Suprapubic skin (tissue), 4 donors: Measurements from ENCODE around the gene MYO15B. TPM values are rescaled to one million over a fixed set of nuclear protein-coding genes. Genes with fewer than 3 reads are reported as not detected.

Experiments used
- DNase-seq, 2 donors: peaks; one replicate each; pipeline ENCODE4 v3.0.0-alpha.2; 2019; ENCODE audit warnings: low spot score in 2 of 2
- H3K27ac ChIP-seq: fragments of 200-600 bp; sonication (generic); one replicate; pipeline ENCODE4 v1.5.1; 2019
- H3K27me3 ChIP-seq: fragments of 200-600 bp; sonication (generic); one replicate; pipeline ENCODE4 v1.5.1; 2019
- H3K36me3 ChIP-seq: fragments of 200-600 bp; sonication (generic); one replicate; pipeline ENCODE4 v1.5.1; 2019
- H3K4me1 ChIP-seq: fragments of 200-600 bp; sonication (generic); one replicate; pipeline ENCODE4 v1.5.1; 2019
- H3K4me3 ChIP-seq: fragments of 200-600 bp; sonication (generic); one replicate; pipeline ENCODE4 v1.5.1; 2019; ENCODE audit warnings: mild to moderate bottlenecking
- H3K9me3 ChIP-seq: fragments of 200-600 bp; sonication (generic); one replicate; pipeline ENCODE4 v1.5.1; 2019
- EP300 ChIP-seq: sonication (generic); formaldehyde crosslinking; IDR thresholded peaks from one replicate; pipeline ENCODE4 v1.6.1; 2017; ENCODE audit warnings: antibody characterized with exemption
- POLR2A ChIP-seq, 2 donors: fragments of 450-650 bp; IDR thresholded peaks; one replicate each; pipeline ENCODE4 v1.6.1; 2017; ENCODE audit warnings: antibody characterized with exemption in 2 of 2, mild to moderate bottlenecking in 2 of 2, moderate library complexity in 2 of 2
- POLR2AphosphoS5 ChIP-seq, 3 donors: sonication (generic); formaldehyde crosslinking; IDR thresholded peaks; one replicate each; pipeline ENCODE4 v1.6.1; 2017; ENCODE audit warnings: antibody characterized with exemption in 3 of 3
- WGBS: methylation state at CpG from one replicate; pipeline ENCODE4 v1.1.5; 2018; 5-methylcytosine and 5-hydroxymethylcytosine counted together
- total RNA-seq, 4 donors: library from RNA; depleted of rRNA; stranded (reverse); fragments of >200 nt; gene quantifications; one replicate each; pipeline ENCODE4 v1.1.0, GENCODE V29; 2016
- TF ChIP-seq, protein P1 (sequence below), 2 donors: fragments of 200-600 bp in 1 of 2; fragments of 450-650 bp in 1 of 2; sonication (generic) in 1 of 2; IDR thresholded peaks; one replicate each; pipeline ENCODE4 v1.5.1; 2016 to 2019; ENCODE audit warnings: antibody characterized with exemption in 2 of 2, mild to moderate bottlenecking in 1 of 2, moderate library complexity in 1 of 2

MYO15B gene
- 100 to 1,000 TPM in 1 of 4 donors, 10 to 100 TPM in 3; 28.4 to 126 (median 76.1) TPM for total RNA-seq

DNA sequence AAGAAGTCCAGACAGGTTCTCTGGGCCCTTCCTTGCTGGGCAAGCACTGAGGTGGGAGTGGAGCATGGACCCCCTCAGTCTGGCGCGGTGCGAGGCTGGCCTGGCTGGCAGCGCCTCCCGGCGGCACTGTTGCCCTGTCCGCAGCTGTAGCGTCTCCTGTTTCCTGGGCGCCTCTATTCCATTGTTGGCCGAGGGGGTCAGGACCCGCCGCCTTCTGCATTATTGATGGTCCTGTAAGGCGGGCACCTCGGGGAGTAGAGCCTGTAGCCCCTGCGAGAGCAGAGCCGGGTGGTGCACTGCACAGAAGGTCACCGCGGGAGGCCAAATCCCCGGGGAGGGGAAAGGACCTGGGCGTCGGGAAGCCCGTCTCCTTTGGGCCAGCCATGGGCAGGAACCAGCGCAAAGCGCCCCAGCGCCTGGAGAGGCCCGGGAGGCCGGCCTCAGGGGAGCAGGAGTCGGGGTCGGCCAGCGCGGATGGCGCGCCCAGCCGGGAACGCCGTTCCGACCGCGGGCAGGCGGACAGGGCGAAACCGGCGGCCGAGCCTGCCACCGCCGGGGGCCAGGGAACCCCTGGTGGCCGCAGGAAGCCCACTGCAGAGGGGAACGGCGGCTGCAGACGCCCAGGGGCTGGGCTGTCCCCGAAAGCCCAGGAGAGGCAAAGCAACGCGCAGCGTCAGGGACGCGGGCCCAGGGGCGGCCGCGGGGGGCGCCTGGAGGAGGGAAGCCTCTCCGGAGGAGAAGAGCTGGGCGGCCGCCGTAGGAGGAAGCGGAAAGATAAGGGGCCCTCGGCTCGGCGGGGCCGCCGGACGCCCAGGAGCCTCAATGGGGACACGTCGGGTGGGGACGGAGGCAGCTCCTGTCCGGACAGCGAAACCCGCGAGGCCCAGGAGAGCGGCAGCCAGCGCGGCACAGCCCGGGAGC lies at the start of gene MYO15B:
TSS of gene MYO15B (plus strand) at position 126 of the 921 bp plus-strand sequence. CDS start at position 384, 258 bp downstream.
- no peaks in the 10 kb centered on the region for H3K36me3 ChIP-seq
- H3K27ac ChIP-seq: peak within 1 kb of the TSS; percentile 81
- peak in 1 of 2 donors; percentile 67 for DNase-seq
- no peaks in the 10 kb centered on the region for H3K27me3 ChIP-seq
- WGBS: 3% methylated on average over 22 of the region's 82 CpGs
- peak within 1 kb of the TSS; percentile 60 for H3K4me3 ChIP-seq
- TF ChIP-seq, protein P1, sequence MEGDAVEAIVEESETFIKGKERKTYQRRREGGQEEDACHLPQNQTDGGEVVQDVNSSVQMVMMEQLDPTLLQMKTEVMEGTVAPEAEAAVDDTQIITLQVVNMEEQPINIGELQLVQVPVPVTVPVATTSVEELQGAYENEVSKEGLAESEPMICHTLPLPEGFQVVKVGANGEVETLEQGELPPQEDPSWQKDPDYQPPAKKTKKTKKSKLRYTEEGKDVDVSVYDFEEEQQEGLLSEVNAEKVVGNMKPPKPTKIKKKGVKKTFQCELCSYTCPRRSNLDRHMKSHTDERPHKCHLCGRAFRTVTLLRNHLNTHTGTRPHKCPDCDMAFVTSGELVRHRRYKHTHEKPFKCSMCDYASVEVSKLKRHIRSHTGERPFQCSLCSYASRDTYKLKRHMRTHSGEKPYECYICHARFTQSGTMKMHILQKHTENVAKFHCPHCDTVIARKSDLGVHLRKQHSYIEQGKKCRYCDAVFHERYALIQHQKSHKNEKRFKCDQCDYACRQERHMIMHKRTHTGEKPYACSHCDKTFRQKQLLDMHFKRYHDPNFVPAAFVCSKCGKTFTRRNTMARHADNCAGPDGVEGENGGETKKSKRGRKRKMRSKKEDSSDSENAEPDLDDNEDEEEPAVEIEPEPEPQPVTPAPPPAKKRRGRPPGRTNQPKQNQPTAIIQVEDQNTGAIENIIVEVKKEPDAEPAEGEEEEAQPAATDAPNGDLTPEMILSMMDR (IDR thresholded peaks at IDR 0.05): no peak
- TF ChIP-seq EP300: no peak
- TF ChIP-seq POLR2AphosphoS5 (IDR thresholded peaks at IDR 0.05): peak in 1 of 3 donors; percentile 30
- no peak for TF ChIP-seq POLR2A (IDR thresholded peaks at IDR 0.05)
- H3K9me3 ChIP-seq: no peaks in the 10 kb centered on the region
- peaks cover 29% of the 10 kb centered on the region for H3K4me1 ChIP-seq

DNA sequence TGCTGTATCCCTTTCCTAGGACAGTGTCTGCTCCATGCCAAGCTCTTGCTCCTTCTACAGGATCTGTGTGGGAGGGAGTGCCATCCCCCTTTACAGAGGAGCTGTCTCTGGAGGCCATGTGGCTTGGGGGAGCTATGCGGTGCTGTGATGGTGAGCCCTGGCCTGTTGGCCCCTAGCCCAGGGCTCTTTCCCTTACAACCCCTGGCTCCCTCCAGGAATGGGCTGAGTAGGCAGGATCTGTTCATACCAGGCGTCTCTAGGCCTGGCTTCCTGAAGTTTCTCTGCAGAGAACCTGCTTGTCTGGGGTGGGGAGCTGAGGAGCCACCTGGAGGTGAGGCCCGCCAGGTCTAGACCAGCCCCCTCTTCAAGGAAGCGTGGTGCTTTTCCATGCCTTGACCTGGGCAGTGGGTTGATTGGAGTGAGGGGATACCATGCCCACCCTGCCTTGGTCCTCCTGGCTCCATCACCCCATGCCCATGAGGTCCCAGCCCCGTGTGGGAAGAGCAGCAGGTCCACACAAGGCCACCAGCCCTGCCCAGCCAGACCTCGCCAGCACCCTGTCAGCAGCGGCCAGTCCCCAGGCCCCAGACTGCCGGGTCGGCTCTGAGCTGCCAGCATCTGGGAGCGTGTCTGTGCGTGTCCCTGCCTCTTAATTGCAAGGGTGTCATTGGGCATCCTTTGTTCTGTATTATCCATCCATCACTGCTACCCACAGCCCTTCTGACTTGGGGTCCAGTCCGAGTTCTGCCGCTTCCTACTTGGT lies 47.5 kb upstream of the MYO15B start:
- Histone ChIP-seq H3K9me3 (no peaks in the 10 kb centered on the region), H3K27me3 (no peaks in the 10 kb centered on the region), H3K4me3 (no peak overlapping the region), H3K36me3 (no peaks in the 10 kb centered on the region), H3K27ac (no peak overlapping the region), H3K4me1 (peaks cover 9% of the 10 kb centered on the region)
- TF ChIP-seq POLR2AphosphoS5 (IDR thresholded peaks at IDR 0.05): no peak
- no peak for TF ChIP-seq EP300
- TF ChIP-seq, protein P1 (IDR thresholded peaks at IDR 0.05): no peak
- no peak for TF ChIP-seq POLR2A (IDR thresholded peaks at IDR 0.05)
- DNase-seq: no peak
- WGBS: 67% methylated on average over 10 of the region's 13 CpGs

DNA sequence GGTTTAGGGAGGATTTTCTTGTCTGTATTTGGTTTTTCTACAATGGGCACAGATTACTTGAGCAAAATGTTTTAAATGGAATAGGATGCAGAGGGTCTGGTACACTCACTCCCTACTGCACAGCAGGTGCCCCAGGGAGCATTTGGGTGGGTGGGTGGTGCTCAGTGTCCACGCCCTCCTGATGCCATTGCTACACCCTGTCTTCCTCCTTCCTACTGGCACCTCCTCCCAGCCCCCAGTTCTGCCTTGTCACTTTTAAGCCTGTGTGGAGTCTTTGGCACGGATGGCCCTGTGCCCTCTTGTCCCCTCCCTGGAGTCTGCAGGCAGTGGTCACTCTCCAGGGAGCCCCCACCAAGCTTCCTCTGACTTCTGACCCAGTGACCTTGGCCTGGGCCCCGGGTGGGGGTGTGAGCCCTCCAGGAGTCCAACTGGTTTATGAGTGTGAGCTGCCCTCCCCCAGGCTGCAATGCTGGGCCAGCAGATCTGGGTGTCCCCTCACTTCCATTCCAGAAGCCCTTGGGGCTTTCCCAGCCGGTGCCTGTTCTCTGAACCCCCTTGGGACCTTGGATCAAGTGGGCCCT lies 46.6 kb upstream of the MYO15B start:
- Histone ChIP-seq H3K27ac (no peak overlapping the region), H3K4me3 (no peak overlapping the region), H3K9me3 (no peaks in the 10 kb centered on the region), H3K36me3 (no peaks in the 10 kb centered on the region), H3K4me1 (peaks cover 12% of the 10 kb centered on the region), H3K27me3 (no peaks in the 10 kb centered on the region)
- TF ChIP-seq POLR2A (IDR thresholded peaks at IDR 0.05) (no peak), EP300 (no peak), POLR2AphosphoS5 (IDR thresholded peaks at IDR 0.05) (no peak)
- TF ChIP-seq, protein P1 (IDR thresholded peaks at IDR 0.05): no peak
- DNase-seq: peak in 1 of 2 donors; percentile 56
- WGBS: 61% methylated on average over 4 of the region's 4 CpGs

DNA sequence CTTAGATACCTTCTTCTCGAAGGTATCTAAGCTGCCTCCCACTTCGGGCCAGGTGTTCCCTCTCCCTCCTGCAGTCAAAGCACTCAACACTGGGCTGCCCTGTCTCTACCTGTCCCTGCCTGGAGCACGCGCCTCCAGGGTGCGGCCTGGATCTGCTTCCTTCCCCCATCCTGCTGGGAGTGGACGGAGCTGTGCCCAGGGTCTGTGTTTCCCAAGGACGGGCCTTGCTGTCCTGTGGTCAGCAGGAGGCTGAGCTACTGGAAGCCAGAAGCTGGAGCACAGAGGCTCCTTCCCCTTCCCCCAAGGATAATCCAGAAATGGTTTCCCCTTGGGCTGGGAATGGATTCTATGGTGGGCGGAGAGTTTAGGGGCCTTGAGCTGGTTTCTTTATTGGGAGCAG lies 45.4 kb upstream of the MYO15B start:
- WGBS: 88% methylated on average over 8 of the region's 8 CpGs
- no peak for DNase-seq
- Histone ChIP-seq H3K9me3 (no peaks in the 10 kb centered on the region), H3K4me3 (no peak overlapping the region), H3K27ac (no peak overlapping the region), H3K4me1 (peaks cover 21% of the 10 kb centered on the region), H3K36me3 (no peaks in the 10 kb centered on the region), H3K27me3 (no peaks in the 10 kb centered on the region)
- no peak for TF ChIP-seq EP300
- TF ChIP-seq, protein P1 (IDR thresholded peaks at IDR 0.05): no peak
